Stimulated activated CD4-positive, alpha-beta T cell treated with anti-CD3 and anti-CD28 coated beads, Interleukin-2, amount 100 ng/mL, for 24 hours (primary cell): ENCODE results near the gene TANK.

ENCODE experiments used
- DNase-seq, 2 donors: peaks; one replicate each; pipeline ENCODE4 v3.0.0-alpha.2; 2020

Gene TANK

GRCh38 chr2:161134547-161135518 lies 25.4 kb upstream of the TANK start:
- DNase-seq, result no peak

GRCh38 chr2:161135951-161136593 lies 24.2 kb upstream of the TANK start:
- no peak for DNase-seq

GRCh38 chr2:161136696-161137324 lies 23.4 kb upstream of the TANK start:
- DNase-seq, result peak in 1 of 2 donors; percentile 32

GRCh38 chr2:161138429-161138828 lies 21.8 kb upstream of the TANK start:
- peak in 1 of 2 donors; percentile 31 for DNase-seq

- DNase-seq, result no peak
Measured at GRCh38 chr2:161139098-161139987, 20.9 kb upstream of the TANK start.

- DNase-seq, result peak; percentile 12 to 56
Measured at GRCh38 chr2:161141033-161141432, 19.2 kb upstream of the TANK start.

- no peak for DNase-seq
Measured at GRCh38 chr2:161146209-161146775, 13.9 kb upstream of the TANK start.

- DNase-seq, result no peak
Measured at GRCh38 chr2:161146996-161147395, 13.2 kb upstream of the TANK start.

- no peak for DNase-seq
Measured at GRCh38 chr2:161147856-161148255, 12.4 kb upstream of the TANK start.

- DNase-seq, result no peak
Measured at GRCh38 chr2:161150704-161151103, 9.5 kb upstream of the TANK start.

- DNase-seq, result no peak
Measured at GRCh38 chr2:161152302-161152701, 7.9 kb upstream of the TANK start.

GRCh38 chr2:161158882-161159281 lies 1.3 kb upstream of the TANK start:
- no peak for DNase-seq

- DNase-seq, result no peak
Measured at GRCh38 chr2:161159456-161160225, 587 bp upstream of the TANK start.

- DNase-seq, result no peak
Measured at GRCh38 chr2:161161074-161161706, 962 bp downstream of the TANK start.

- no peak for DNase-seq
Measured at GRCh38 chr2:161163440-161163839, 3.2 kb downstream of the TANK start.

- no peak for DNase-seq
Measured at GRCh38 chr2:161164161-161164560, 3.9 kb downstream of the TANK start.

- DNase-seq, result no peak
Measured at GRCh38 chr2:161165266-161165665, 5.0 kb downstream of the TANK start.

GRCh38 chr2:161165811-161166210 lies 5.6 kb downstream of the TANK start:
- DNase-seq, result no peak

- DNase-seq, result peak; percentile 64 to 73
Measured at GRCh38 chr2:161166538-161167409, 6.5 kb downstream of the TANK start.

GRCh38 chr2:161169335-161169734 lies 9.1 kb downstream of the TANK start:
- DNase-seq, result no peak
